HEK293 (cell line): Measurements from ENCODE around the gene CDC20.

Source experiments
- MYNN ChIP-seq: fragments of 450-650 bp; formaldehyde crosslinking; IDR thresholded peaks from 2 replicates; pipeline ENCODE4 v1.5.1; 2016; ENCODE audit warnings: missing biosample characterization, missing genetic modification characterization, borderline replicate concordance
- MZF1 ChIP-seq: fragments of 450-650 bp; formaldehyde crosslinking; IDR thresholded peaks from 2 replicates; pipeline ENCODE4 v1.5.1; 2017; ENCODE audit warnings: missing biosample characterization, missing genetic modification characterization, borderline replicate concordance
- OSR2 ChIP-seq: fragments of 450-650 bp; formaldehyde crosslinking; IDR thresholded peaks from 2 replicates; pipeline ENCODE4 v1.5.1; 2016; ENCODE audit warnings: missing biosample characterization, missing genetic modification characterization
- PRDM1 ChIP-seq: fragments of 450-650 bp; formaldehyde crosslinking; IDR thresholded peaks from 2 replicates; pipeline ENCODE4; 2016; ENCODE audit warnings: missing biosample characterization, missing genetic modification characterization
- PRDM4 ChIP-seq: fragments of 450-650 bp; formaldehyde crosslinking; IDR thresholded peaks from 2 replicates; pipeline ENCODE4 v1.5.1; 2017; ENCODE audit warnings: missing biosample characterization, missing genetic modification characterization
- PRDM6 ChIP-seq: fragments of 450-650 bp; formaldehyde crosslinking; IDR thresholded peaks from 2 replicates; pipeline ENCODE4 v1.5.1; 2017; ENCODE audit warnings: missing biosample characterization, missing genetic modification characterization
- REPIN1 ChIP-seq: fragments of 450-650 bp; formaldehyde crosslinking; IDR thresholded peaks from 2 replicates; pipeline ENCODE4 v1.5.1; 2017; ENCODE audit warnings: missing biosample characterization, missing genetic modification characterization, low read depth
- SP7 ChIP-seq: fragments of 450-650 bp; formaldehyde crosslinking; IDR thresholded peaks from 2 replicates; pipeline ENCODE4 v1.5.1; 2016; ENCODE audit warnings: missing biosample characterization, missing genetic modification characterization
- TSHZ1 ChIP-seq: fragments of 450-650 bp; formaldehyde crosslinking; IDR thresholded peaks from 2 replicates; pipeline ENCODE4 v1.5.1; 2016; ENCODE audit warnings: missing biosample characterization, missing genetic modification characterization, borderline replicate concordance
- WT1 ChIP-seq: fragments of 450-650 bp; formaldehyde crosslinking; IDR thresholded peaks from 2 replicates; pipeline ENCODE4 v1.5.1; 2016; ENCODE audit warnings: missing biosample characterization, missing genetic modification characterization
- ZBTB44 ChIP-seq: fragments of 450-650 bp; IDR thresholded peaks from 2 replicates; pipeline ENCODE4 v1.5.1; 2018; ENCODE audit warnings: missing biosample characterization, mild to moderate bottlenecking, missing genetic modification characterization
- ZFP41 ChIP-seq: fragments of 450-650 bp; formaldehyde crosslinking; IDR thresholded peaks from 2 replicates; pipeline ENCODE4 v1.5.1; 2016; ENCODE audit warnings: missing biosample characterization, missing genetic modification characterization, borderline replicate concordance
- ZNF10 ChIP-seq: fragments of 450-650 bp; formaldehyde crosslinking; IDR thresholded peaks from 2 replicates; pipeline ENCODE4 v1.5.1; 2017; ENCODE audit warnings: missing biosample characterization, missing genetic modification characterization
- ZNF169 ChIP-seq: fragments of 450-650 bp; formaldehyde crosslinking; IDR thresholded peaks from 2 replicates; pipeline ENCODE4 v1.5.1; 2016; ENCODE audit warnings: missing biosample characterization, missing genetic modification characterization
- ZNF280C ChIP-seq: fragments of 450-650 bp; formaldehyde crosslinking; IDR thresholded peaks from 2 replicates; pipeline ENCODE4 v1.5.1; 2016; ENCODE audit warnings: missing biosample characterization, missing genetic modification characterization
- ZNF37A ChIP-seq: fragments of 450-650 bp; IDR thresholded peaks from 2 replicates; pipeline ENCODE4 v1.5.1; 2018; ENCODE audit warnings: missing biosample characterization, missing genetic modification characterization
- ZNF398 ChIP-seq: fragments of 450-650 bp; formaldehyde crosslinking; IDR thresholded peaks from 2 replicates; pipeline ENCODE4 v1.5.1; 2017; ENCODE audit warnings: missing biosample characterization, missing genetic modification characterization
- ZNF416 ChIP-seq: fragments of 450-650 bp; formaldehyde crosslinking; IDR thresholded peaks from 2 replicates; pipeline ENCODE4 v1.5.1; 2016; ENCODE audit warnings: missing biosample characterization, missing genetic modification characterization
- ZNF529 ChIP-seq: fragments of 450-650 bp; formaldehyde crosslinking; IDR thresholded peaks from 2 replicates; pipeline ENCODE4 v1.5.1; 2017; ENCODE audit warnings: missing genetic modification characterization, missing biosample characterization; ENCODE audit not compliant: insufficient replicate concordance
- ZNF558 ChIP-seq: fragments of 450-650 bp; formaldehyde crosslinking; IDR thresholded peaks from 2 replicates; pipeline ENCODE4 v1.5.1; 2016; ENCODE audit warnings: missing biosample characterization, missing genetic modification characterization
- ZNF660 ChIP-seq: fragments of 450-650 bp; IDR thresholded peaks from 2 replicates; pipeline ENCODE4 v1.5.1; 2018; ENCODE audit warnings: missing biosample characterization, mild to moderate bottlenecking, missing genetic modification characterization
- ZNF692 ChIP-seq: fragments of 450-650 bp; formaldehyde crosslinking; IDR thresholded peaks from 2 replicates; pipeline ENCODE4 v1.5.1; 2016; ENCODE audit warnings: missing biosample characterization, missing genetic modification characterization
- ZSCAN30 ChIP-seq: fragments of 450-650 bp; IDR thresholded peaks from 2 replicates; pipeline ENCODE4 v1.5.1; 2018; ENCODE audit warnings: missing biosample characterization, mild to moderate bottlenecking, missing genetic modification characterization, moderate library complexity

CDC20 gene

GRCh38 chr1:43358746-43359693 lies at the start of gene CDC20 (continued):
- TF ChIP-seq PRDM4 (tag by site-specific recombination) (no peak), ZNF692 (peak; percentile 81), ZNF398 (tag by site-specific recombination) (no peak), ZNF280C (tag by site-specific recombination) (no peak), REPIN1 (tag by site-specific recombination) (no peak), ZNF10 (tag by site-specific recombination) (no peak), TSHZ1 (tag by site-specific recombination) (0 out of 2 replicates have a peak, but pooled peaks have one; percentile 10), ZNF529 (tag by site-specific recombination) (no peak), ZSCAN30 (tag by site-specific recombination) (peak; percentile 32; the same call in 1 of the 2 replicates), MZF1 (tag by site-specific recombination) (no peak), ZNF37A (tag by site-specific recombination) (no peak), ZBTB44 (tag by site-specific recombination) (no peak), SP7 (tag by site-specific recombination) (peak; percentile 53), PRDM6 (tag by site-specific recombination) (no peak), ZNF558 (tag by site-specific recombination) (no peak), ZFP41 (tag by site-specific recombination) (peak; percentile 34; the same call in 1 of the 2 replicates), ZNF169 (tag by site-specific recombination) (no peak), ZNF416 (no peak), OSR2 (no peak), WT1 (tag by site-specific recombination) (0 out of 2 replicates have a peak, but pooled peaks have one; percentile 10), ZNF660 (tag by site-specific recombination) (no peak), PRDM1 (tag by site-specific recombination) (peak; percentile 48), MYNN (tag by site-specific recombination) (no peak; the same call in 1 of the 2 replicates)
